ENCODE results near the gene ATG5. TPM values are rescaled to one million over a fixed set of nuclear protein-coding genes. Genes with fewer than 3 reads are reported as not detected.

Gene ATG5
- total RNA-seq, 1 experiment from 2014 or later, result 35.1 TPM

DNA sequence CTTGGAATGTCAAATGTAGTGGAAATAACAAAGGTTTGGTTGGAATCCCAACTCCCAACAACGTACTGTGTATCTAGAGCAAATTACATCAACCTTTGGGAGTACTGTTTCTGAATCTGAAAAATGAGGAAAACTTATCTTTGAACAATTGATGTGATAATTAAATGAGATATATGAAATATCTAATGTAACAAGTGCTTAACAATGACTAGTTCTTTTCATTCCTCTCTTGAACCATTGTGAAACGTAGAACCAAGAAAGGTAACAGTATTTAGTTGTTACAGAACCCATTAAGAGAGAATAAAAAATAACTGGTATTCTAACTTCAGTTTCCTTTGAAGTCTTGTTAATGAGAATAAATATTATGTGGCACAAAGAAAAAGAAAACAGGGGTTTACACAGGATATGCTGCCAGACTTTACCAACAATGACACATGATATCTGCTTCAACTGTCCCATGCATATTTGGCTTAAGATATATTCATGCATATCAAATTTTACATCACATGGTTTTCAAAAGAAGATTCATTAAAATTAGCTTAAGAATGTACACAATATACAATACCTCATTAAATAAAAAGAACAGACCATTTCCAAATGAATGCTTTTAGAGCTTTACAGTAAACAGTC is 111.8 kb downstream of the ATG5 start:
- no peak for DNase-seq
- Mint-ChIP-seq H3K36me3 (ENCODE audit: insufficient read depth, unreplicated experiment) (no peaks in the 10 kb centered on the region), H3K4me1 (ENCODE audit: low read depth, unreplicated experiment) (no peaks in the 10 kb centered on the region), H3K9me3 (ENCODE audit: low read depth, unreplicated experiment) (no peaks in the 10 kb centered on the region), H3K4me3 (ENCODE audit: low read depth, unreplicated experiment) (no peak overlapping the region), H3K27ac (ENCODE audit: unreplicated experiment) (no peak overlapping the region), H3K27me3 (ENCODE audit: unreplicated experiment) (no peaks in the 10 kb centered on the region)
- BruUV-seq (replicated peaks), result no TSS peak
- CTCF ChIA-PET, result no interaction called here
- intact Hi-C loops (cut with micrococcal nuclease; ENCODE audit: unreplicated experiment), result no loop called here
- no peak for TF ChIP-seq CTCF (IDR thresholded peaks at IDR 0.05; ENCODE audit: unreplicated experiment)

DNA sequence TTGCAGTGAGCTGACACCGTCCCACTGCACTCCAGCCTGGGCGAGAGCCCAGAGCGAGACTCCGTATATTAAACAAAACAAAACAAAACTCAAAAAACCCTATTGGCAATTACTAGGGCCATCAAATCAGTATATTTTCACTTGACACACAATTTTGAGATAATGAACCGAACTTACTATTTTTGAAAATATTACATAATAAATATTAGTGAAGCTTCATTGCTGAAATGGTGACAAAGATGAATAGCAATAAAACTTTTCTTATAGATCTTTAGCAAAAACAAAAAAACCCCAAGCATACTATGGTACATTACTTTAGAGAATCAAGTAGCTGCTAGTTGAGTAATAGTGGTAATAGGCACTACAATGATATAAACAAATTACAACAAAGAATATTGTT is 113.0 kb downstream of the ATG5 start:
- no peaks in the 10 kb centered on the region for H3K36me3 Mint-ChIP-seq (ENCODE audit: insufficient read depth, unreplicated experiment)
- CTCF ChIA-PET, result no interaction called here
- H3K4me3 Mint-ChIP-seq (ENCODE audit: low read depth, unreplicated experiment), result no peak overlapping the region
- H3K27me3 Mint-ChIP-seq (ENCODE audit: unreplicated experiment), result no peaks in the 10 kb centered on the region
- BruUV-seq (replicated peaks), result no TSS peak
- H3K4me1 Mint-ChIP-seq (ENCODE audit: low read depth, unreplicated experiment), result no peaks in the 10 kb centered on the region
- no peaks in the 10 kb centered on the region for H3K9me3 Mint-ChIP-seq (ENCODE audit: low read depth, unreplicated experiment)
- H3K27ac Mint-ChIP-seq (ENCODE audit: unreplicated experiment), result no peak overlapping the region
- no peak for TF ChIP-seq CTCF (IDR thresholded peaks at IDR 0.05; ENCODE audit: unreplicated experiment)
- intact Hi-C loops (cut with micrococcal nuclease; ENCODE audit: unreplicated experiment), result no loop called here
- no peak for DNase-seq

DNA sequence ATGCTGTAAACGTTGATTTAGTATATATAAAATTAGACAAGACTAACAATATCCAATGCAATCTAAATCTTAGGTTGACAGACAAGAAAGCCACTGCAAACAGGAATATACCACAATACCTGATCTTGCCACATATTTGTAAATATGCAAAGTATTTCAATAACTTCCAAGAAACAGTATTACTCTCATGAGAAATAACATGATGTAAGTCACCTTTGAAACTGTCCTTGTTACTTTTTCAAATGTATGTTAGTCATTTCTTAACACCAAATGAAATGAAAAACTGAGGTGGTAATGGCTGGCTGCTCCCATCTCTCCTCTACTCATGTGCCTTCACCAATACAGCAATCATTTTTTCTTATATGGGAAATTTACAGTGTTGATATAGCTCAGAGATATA is 118.7 kb downstream of the ATG5 start:
- Mint-ChIP-seq H3K9me3 (ENCODE audit: low read depth, unreplicated experiment) (no peaks in the 10 kb centered on the region), H3K4me3 (ENCODE audit: low read depth, unreplicated experiment) (no peak overlapping the region), H3K27me3 (ENCODE audit: unreplicated experiment) (no peaks in the 10 kb centered on the region), H3K27ac (ENCODE audit: unreplicated experiment) (no peak overlapping the region), H3K36me3 (ENCODE audit: insufficient read depth, unreplicated experiment) (no peaks in the 10 kb centered on the region), H3K4me1 (ENCODE audit: low read depth, unreplicated experiment) (no peaks in the 10 kb centered on the region)
- intact Hi-C loops (cut with micrococcal nuclease; ENCODE audit: unreplicated experiment), result no loop called here
- no peak for DNase-seq
- BruUV-seq (replicated peaks), result no TSS peak
- no peak for TF ChIP-seq CTCF (IDR thresholded peaks at IDR 0.05; ENCODE audit: unreplicated experiment)
- CTCF ChIA-PET, result interaction anchor here (0.7 kb wide), 2 partner anchors 113 to 1119 kb away, joined by 3 read pairs; no protein-coding TSS in a partner anchor

GRCh38 chr6:106204961-106205360 is 120.6 kb downstream of the ATG5 start:
- CTCF ChIA-PET, result no interaction called here
- H3K9me3 Mint-ChIP-seq (ENCODE audit: low read depth, unreplicated experiment), result no peaks in the 10 kb centered on the region
- no peaks in the 10 kb centered on the region for H3K36me3 Mint-ChIP-seq (ENCODE audit: insufficient read depth, unreplicated experiment)
- H3K27me3 Mint-ChIP-seq (ENCODE audit: unreplicated experiment), result no peaks in the 10 kb centered on the region
- H3K27ac Mint-ChIP-seq (ENCODE audit: unreplicated experiment), result no peak overlapping the region
- BruUV-seq (replicated peaks), result no TSS peak
- DNase-seq, result no peak
- no peak overlapping the region for H3K4me3 Mint-ChIP-seq (ENCODE audit: low read depth, unreplicated experiment)
- H3K4me1 Mint-ChIP-seq (ENCODE audit: low read depth, unreplicated experiment), result no peaks in the 10 kb centered on the region
- no peak for TF ChIP-seq CTCF (IDR thresholded peaks at IDR 0.05; ENCODE audit: unreplicated experiment)
- intact Hi-C loops (cut with micrococcal nuclease; ENCODE audit: unreplicated experiment), result no loop called here

Measured in Calu3 (cell line).